GM21619 (cell line): ENCODE measurements around the gene FAM170B.

ENCODE experiments used
- ATAC-seq: cut with Tn5 transposase; IDR thresholded peaks from one replicate; pipeline ENCODE4 v1.9.1; 2021; ENCODE audit not compliant: unreplicated experiment

Gene FAM170B

GRCh38 chr10:49133706-49134248, at the start of gene FAM170B:
Gene FAM170B (minus strand): TSS chr10:49134021. CDS start chr10:49133918, 103 bp downstream.
- no peak for ATAC-seq

GRCh38 chr10:49182776-49183175, 49.0 kb upstream of the FAM170B start:
- no peak for ATAC-seq

- ATAC-seq = no peak
Measured at GRCh38 chr10:49180444-49180860, 46.6 kb upstream of the FAM170B start.

DNA sequence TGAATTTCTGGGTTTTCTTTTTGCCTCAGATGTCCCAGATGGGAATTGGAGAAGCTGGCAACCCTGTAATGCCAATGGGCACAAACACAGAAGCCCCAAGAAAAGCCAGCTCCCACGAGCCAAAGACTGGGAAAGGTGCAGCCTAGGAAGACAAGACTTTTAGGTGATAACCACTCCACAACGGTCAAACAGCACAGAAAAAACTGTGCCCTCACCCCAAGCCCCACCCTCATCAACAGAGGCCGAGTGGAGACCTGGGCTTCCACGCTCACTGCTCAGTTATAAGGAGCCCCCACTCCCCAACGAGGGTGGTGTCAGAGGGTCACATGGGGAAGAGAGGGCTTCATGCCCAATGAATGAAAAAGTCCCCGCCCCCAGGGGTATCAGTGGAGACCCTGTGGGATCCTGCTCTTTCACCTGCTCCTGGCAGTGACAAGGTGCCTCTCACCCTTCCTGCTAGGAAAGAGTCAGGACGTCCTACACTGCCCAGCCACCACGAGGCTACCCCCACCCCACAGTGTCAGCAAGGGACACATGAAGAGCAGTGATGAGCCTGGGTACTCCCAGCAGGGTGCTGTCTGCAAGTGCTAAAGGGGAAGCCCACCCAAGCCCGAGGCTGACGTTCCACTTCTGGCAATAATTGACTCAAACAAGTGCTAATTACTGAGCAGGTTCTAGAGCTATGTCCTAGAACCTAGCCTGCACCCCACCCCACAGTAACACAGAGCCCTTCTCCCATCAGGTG, 46.0 kb upstream of the FAM170B start:
- ATAC-seq = no peak

DNA sequence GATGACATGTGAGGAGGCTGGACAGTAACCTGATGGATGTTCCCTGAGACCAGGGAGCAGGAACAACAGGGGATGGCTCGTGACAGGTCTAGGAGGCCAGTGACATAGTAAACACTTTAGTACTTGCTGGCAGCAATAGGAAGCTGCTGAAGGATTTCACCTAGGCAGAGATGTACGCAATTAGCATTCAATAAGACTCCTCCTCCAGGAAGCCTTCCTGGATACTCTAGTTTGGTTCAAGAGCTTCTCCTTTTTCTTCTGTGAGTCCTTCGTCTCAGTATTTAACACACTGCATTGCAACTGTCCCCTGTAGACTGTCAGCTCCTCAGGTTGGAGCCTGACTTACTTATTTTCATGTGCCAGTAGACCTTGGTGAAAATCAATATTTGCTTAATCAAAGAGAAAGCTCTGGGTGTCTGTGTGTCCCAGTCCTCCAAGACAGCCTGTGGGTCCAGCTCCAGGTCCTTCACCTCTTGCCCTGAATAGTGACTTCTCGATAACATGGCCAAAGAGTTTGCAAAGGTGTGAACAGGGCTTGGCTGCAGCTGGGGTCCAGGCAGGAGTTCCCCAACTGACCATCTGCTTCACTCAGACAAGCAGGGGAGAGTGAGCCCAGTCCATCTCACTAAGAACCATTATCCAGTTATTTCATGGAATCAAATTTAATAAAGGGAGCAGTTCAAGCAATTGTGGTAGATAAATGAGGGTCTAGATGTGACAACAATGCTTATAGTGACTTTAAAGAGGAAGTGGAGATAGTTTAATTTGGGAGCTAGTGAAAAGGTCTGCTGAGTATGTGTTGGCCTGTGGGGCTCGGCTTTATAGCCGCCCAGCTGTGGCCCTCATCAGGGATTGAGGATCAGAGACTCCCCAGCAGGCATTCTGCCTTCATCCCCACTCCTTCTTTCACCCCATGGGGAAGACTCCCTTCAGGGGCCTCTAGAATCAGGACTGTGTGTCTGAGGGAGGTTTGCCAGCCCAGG, 45.0 kb upstream of the FAM170B start:
- ATAC-seq = no peak

DNA sequence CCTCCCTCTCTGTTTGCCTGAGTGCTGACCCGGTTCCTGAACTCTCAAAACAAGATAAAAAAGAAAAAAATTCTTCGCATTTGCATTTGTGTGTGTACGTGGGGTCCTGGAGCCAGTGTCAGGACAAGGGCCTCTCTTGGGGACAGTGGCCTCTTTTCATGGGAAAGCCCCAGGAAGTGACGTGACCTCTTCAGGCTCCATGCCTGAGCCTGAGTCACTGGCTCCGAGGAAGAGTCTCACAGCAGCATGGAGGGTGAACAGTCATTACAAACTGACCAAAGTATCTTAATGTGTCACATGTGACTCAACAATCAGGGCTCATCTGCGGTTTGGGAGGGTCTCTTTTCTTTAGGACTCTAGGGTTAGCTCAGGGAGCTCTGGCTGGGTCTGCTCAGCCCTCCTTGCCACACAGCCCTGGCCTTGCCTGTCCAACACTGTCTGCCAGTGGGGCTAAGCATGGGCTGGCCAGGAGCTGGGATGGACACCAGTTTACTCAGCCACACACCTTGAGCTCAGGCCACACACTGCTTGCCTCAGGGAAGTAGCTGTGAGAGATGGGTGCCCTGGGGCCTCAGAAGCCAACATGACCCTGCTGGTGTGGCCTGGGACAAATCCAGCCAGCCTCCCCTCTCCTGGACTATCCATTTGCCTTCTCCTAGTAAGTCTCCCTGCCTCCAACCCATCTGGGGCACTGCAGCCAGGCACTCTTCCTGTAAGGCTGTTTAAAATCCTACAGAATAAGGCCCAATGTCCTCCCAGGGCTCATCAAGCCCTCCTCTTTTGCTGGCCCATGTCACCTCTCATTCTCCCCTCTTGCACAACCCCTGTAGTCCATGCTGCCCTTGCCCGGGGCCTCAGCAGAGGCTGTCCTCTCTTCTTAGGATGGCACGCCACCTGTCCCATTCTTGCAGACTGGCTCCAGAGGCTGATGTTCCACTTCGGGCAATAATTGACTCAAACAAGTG, 43.9 kb upstream of the FAM170B start:
- ATAC-seq = peak; percentile 78

DNA sequence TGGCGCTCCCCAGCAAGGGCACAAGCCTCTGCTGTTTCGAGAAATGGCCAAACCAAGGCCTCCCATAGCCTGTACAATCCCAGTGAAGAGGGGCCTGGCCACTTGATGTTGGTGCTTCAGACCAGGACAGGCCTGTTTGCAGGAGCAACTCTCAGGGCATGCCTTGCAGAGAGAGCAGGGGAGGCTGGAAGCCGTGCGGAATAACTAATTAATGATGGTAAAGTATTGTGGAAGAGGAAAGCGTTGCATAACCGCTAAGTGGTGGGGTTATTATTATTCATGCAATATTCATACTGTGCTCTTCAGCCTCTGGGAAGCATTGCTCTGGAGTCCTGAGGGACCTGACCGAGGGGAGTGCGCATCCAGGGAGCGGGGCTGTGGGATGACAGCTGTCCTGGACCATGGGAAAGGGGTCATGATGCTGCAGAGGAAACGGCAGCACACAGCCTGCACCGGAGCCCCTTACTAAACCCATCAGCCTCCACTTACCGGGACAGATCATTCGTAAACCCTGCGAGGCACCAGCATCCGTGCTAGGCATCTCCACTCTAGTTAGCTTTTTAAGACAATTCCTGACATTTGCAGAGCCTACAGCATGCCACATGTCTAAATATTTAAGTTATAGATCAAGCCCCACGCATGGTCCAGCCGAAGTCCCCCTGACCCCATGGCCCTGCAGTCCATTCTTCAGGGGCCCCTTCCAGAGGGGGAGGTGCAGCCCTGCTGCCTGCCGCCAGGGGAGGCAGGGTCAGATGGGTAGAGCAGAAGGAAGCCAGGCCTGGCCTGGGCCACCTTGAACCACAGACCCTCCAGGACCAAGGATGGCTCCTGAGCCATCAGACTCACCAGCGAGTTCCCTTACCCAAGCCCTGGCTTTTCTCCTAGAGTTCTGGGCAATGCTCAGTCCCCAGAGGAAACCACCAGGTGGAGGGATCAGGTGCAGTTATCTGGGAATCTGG, 42.8 kb upstream of the FAM170B start:
- peak; percentile 6 for ATAC-seq

DNA sequence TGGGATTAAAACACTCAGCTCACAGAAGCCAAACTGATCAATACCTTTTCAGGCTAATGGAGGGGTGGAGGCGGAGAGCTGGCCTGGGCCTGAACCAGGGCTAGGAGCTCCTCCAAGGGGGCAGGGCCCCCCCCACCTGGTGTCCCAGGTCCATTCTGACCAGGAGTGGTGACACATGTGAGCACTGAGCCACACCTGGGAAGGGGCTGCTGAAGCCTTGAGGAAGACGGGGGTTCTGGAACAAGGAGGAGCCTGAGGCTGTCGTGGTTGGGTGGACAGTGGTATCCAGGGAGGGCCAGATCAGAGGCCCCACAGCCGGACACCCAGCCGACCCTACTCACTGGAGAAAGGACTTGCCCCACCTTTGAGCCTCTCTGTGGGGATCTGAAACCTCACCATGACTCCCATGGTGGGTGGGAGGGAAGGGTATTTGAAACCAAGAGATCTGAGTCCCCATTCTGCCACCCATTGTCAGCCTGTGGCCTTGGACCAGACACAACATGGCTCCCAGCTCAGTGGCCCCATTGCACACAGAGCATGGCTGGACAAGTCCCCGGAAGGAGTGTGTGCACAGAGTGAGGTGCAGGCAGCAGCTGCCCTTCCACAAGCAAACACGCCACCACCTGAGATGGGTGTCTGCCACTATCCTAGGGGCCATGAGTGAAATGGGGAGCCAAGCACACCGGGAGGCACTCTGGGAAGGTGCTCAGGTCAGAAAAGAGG, 41.9 kb upstream of the FAM170B start:
- no peak for ATAC-seq

GRCh38 chr10:49174926-49175500, 41.2 kb upstream of the FAM170B start:
- ATAC-seq = no peak

DNA sequence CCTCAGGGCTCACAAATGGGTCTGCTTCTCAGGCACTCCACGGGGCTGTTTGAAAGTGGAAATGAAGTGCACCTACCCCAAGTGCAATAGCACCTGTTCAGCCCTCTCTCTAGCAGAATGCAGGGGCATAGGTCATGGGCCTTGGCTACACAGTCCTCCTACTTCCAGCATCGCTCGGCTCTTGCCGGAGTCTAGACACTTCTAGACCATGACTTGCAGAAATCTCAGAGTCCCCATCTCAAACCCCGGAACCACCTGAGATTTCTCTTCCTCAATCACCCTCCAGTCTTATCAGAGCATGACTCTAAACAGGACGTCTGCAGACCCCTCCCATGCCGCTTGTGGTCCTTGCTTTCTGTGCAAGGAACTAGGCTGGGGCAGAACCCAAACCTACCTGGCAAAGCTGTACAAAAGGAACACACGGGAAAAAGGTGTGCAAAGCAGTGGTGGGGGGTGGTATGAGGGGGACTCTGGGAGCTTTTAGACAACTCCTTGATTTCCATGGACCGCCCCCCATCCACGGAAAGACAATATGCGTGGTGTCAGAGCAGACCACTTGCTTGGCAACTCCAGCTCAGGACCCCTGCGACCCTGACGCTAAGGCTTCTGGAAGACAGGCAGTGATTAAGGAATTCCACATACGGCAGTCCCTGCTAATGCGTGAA, 40.6 kb upstream of the FAM170B start:
- no peak for ATAC-seq

- ATAC-seq = no peak
Measured at GRCh38 chr10:49173853-49174252, 40.0 kb upstream of the FAM170B start.

GRCh38 chr10:49173201-49173772, 39.5 kb upstream of the FAM170B start:
- ATAC-seq = no peak

DNA sequence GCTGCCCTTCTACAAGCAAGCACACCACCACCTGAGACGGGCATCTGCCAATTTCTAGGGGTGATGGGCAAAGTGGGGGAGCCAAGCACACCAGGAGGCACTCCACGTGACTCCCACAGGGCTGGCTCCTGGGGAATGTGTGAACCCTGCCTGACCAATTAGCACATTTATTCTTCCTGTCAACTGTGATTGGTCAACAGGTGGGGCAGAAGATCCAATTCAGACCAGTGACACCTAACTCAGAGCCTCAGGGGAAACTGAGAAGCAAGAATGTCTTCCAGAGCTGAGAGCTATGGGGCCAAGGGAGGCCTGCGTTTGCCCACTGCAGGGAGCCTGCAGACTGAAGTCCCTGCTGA, 38.9 kb upstream of the FAM170B start:
- ATAC-seq = no peak

- ATAC-seq = no peak
Measured at GRCh38 chr10:49172061-49172776, 38.4 kb upstream of the FAM170B start.

- ATAC-seq = no peak
Measured at GRCh38 chr10:49171326-49172060, 37.7 kb upstream of the FAM170B start.

DNA sequence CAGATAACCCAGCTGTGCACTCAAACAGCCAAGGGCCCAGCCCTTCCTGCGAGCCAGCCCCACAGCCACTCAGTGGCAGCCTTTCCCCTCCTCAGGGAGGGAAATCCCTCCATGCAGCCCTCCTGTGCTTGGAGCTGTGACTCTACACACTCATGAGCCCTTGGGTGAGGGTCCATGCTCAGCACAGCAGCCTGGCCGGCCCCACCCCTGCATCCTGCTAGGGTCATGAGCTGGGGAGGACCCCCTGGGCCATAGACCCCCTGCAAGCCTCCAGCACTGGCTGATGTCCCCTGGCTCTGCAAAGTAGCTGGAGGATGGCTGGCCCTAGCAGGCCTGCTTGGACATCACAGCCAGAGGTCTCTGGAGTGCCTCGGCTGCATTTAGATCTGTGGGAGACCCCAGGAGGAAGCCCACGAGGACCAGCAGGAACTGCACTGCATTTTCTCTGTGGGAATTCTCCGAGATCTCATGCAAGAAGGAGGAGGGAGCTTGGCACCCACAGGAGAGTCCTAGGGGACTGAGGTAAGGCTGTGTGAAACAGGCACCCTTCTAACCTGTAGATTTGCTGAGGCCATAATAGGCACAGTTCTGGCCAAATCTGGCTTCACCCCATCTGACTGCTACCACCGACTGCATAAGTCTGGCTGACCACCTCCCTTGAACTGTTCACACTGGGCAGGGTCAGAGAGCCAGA, 37.0 kb upstream of the FAM170B start:
- no peak for ATAC-seq
